COLO829 (cell line): Measurements from ENCODE around the gene CCDC57.
A peak's percentile ranks its signal among the peaks of the same experiment; 100 is the strongest.
"Not testable (repeated sequence)": the region's sequence is repeated elsewhere in the genome, so short reads cannot be mapped to it uniquely, and the experiment has no call there.

Experiments
- DNase-seq: peaks from one replicate; pipeline ENCODE4 v3.0.0; 2012; ENCODE audit warnings: low spot score

Gene CCDC57, protein sequence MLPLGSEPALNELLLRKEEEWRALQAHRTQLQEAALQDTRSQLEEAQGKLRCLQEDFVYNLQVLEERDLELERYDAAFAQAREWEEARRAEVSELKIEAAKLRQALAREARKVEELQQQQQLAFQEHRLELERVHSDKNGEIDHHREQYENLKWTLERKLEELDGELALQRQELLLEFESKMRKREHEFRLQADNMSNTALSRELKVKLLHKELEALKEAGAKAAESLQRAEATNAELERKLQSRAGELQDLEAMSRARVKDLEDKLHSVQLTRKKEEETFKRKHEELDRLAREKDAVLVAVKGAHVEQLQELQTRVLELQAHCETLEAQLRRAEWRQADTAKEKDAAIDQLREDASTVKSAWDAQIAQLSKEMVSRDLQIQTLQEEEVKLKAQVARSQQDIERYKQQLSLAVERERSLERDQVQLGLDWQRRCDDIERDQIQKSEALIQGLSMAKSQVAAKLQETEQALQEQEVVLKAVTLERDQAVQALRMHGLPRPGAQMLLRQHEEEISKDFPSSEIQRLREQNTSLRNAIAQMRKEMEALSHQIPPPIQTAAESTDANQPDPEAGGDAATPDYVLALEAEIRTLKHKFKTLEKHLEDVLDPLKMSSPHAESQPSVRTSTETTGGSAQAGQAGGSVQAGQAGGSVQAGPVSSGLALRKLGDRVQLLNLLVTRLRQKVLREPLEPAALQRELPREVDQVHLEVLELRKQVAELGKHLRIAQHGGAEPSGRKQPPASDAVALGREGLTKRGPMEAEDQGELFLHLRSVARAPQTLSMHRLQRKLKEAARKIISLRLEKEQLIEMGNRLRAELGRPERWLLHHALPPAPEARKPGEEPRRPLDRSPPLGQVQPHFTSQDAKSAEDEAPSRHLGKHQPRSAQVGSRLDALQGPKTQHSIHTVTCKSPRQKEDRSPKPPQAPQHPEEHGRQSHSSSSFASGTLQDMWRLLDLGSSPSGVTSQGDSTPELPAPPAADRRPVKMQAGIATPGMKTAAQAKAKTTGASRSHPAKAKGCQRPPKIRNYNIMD

DNA sequence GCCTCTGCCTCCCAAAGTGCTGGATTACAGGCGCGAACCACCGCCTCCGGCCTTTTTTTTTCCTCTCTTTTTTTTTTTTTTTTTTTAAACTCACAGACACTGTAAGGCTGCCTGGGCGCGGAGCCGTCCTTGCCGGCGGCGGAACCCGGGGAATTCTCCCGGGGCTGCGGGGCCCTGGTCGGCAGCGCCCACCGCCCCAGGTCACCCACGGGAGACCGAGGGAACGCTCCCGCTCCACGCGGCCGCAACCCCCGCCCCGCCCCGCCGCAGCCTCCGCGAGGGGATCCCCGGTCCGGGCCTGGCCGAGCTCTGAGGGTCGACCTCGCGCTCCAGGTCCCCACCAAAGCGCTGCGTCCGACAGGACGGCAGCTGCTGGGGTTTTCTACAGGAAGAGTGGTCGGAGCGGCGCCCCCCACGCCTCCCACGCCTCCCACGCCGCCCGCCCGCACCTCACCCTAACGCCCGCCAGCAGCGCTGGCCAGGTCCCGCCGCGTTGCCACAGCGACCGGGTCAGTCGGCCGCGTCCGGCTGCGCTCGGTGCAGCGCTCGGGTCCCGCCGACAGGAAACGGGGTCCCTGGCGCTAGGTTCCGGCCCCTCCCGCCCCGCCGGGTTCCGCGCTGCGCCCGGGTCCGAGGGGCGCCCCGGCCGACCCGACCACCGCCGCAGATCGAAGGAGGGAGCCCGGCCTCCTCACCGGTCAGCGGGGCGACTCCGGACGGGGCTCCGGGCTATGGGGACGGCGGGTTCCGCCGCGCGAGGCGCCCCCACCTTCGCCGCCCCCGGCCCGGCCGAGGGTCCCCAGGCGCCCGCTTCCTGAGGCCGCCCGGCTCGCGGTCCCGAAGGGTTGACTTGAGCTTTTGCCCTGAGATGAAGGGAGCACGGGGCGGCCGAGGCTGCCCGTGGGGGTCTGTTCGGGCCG lies at the start of gene CCDC57:
Gene CCDC57 (minus strand): TSS at position 512 of the 920 bp plus-strand sequence. CDS start 10,898 bp downstream, outside the sequence.
- peak; percentile 79 for DNase-seq

DNA sequence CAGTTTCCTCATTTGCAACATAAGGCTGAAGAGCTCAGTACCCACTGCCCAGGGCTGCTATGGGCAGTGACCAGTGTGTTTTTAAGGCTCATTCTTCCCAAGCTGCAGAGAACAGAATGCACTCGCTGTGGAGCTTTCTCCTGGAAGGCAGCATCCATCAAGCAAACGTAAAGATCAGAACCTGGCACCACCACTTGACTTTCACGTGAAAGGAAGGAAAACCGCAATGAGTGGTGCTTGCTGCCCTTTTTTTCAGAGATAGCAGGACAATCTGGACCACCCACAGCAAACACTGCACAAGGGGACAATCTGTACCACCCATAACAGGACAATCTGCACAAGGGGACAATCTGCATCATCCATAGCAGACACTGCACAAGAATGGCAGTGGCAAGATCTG lies 49.7 kb upstream of the CCDC57 start:
- no peak for DNase-seq

DNA sequence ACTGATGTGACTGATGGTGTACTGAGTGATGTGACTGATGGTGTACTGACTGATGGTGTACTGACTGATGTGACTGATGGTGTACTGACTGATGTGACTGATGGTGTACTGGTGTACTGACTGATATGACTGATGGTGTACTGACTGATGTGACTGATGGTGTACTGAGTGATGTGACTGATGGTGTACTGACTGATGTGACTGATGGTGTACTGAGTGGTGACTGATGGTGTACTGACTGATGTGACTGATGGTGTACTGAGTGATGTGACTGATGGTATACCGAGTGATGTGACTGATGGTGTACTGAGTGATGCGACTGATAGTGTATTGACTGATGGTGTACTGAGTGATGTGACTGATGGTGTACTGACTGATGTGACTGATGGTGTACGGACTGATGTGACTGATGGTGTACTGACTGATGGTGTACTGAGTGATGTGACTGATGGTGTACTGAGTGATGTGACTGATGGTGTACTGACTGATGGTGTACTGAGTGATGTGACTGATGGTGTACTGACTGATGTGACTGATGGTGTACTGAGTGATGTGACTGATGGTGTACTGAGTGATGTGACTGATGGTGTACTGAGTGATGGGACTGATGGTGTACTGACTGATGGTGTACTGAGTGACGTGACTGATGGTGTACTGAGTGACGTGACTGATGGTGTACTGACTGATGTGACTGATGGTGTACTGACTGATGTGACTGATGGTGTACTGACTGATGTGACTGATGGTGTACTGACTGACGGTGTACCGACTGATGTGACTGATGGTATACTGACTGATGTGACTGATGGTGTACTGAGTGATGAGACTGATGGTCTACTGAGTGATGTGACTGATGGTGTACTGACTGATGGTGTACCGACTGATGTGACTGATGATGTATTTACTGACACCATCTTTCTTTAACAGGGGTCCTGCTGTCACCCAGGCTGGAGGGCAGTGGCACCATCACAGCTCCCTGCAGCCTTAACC lies 47.6 kb upstream of the CCDC57 start:
- not testable (repeated sequence) for DNase-seq

DNA sequence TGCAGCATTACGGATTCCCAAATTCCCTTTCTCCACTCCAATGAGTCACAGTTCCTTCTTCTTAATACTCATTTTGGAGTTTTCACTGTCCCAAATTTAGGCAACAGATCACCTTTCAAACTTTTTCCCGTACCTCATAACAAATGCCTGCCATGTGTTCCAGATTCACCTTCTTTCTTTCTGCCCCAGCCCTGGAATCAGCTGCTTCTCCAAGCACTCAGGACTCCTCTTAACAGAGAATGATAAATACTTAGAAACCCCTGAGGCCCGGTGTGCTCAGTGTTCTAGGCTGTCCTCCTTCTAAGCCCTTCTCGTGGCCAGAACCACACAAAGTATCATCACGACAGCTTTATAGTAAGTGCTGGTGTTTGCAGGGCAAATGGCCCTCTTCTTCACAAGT lies 45.9 kb upstream of the CCDC57 start:
- DNase-seq: no peak

DNA sequence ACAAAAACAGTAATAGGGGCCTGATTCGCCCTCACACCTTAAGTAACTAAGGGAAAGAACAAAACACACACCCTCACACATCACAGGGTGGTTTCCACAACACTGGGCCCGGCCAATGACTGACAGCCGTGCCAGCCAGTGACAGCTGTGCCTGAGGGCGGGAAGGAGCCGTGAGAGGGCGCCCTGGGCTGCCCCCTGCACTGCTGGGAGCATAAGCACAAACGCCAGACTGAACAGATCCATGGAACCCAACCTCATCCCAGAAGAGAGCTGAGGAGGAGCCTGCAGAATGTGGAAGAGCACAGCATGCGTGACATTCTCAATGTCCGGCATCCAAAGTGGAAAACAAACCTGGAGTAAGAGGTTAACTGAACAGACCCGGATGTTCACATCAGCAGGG lies 44.8 kb upstream of the CCDC57 start:
- no peak for DNase-seq

DNA sequence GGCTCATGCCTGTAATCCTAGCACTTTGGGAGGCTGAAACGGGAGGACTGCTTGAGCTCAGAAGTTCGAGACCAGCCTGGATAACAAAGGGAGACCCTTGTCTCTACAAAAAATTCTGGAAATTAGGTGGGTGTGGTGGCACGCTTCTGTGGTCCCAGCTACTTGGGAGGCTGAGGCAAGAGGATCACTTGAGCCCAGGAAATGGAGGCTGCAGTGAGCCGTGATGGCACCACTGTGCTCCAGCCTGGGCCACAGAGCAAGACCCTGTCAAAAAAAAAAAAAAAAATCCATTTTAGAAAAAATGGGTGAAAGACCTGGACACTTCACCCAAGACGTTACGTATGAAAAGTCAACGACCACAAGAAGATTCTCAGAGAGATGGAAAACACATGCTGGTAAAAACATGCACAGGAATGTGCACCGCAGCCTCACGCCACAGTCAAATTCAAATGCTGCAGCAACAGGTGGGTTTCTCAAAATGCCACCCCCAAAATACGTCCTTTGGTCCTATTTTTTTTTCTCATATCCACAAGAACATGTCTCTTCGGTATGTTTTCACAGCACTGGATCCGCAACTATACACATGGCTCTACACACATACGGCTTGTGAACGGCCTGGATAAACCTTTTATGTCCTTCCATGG lies 43.7 kb upstream of the CCDC57 start:
- DNase-seq: no peak

DNA sequence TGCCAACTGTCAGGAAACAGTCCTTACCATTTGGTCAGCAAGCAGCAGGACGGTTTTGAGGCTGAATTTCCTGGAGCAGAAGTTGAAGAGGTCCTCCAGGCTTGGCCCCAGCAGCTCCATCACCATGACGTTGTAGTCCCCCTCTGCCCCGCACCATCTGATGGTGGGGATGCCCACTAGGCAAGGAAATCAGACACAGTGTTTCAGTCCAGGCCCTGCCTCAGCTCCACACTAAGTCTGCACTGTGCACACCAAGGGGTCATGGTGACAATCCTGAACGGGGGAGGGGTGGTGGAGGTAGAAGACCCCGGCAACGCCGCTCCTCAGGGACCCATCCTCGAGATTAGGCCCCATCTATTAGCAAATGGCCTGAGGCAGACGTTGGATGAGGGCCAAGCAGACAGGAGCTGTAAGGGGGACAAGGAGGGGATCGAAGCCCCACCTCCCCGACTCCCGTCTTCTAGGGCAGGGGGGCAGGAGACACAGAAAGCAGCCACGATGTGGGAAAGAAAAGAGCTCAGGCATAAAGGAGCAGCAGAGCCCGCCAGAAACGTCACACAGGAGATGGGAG lies 42.8 kb upstream of the CCDC57 start:
- DNase-seq: no peak

DNA sequence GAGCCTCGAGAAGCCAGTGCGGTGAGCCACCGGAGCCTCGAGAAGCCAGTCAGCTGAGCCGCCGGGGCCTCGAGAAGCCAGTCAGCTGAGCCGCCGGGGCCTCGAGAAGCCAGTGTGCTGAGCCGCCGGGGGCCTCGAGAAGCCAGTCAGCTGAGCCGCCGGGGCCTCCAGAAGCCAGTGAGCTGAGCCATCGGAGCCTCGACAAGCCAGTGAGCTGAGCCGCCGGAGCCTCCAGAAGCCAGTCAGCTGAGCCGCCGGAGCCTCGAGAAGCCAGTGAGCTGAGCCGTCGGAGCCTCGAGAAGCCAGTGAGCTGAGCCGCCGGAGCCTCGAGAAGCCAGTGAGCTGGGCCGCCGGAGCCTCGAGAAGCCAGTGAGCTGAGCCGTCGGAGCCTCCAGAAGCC lies 42.1 kb upstream of the CCDC57 start:
- DNase-seq: not testable (repeated sequence)

DNA sequence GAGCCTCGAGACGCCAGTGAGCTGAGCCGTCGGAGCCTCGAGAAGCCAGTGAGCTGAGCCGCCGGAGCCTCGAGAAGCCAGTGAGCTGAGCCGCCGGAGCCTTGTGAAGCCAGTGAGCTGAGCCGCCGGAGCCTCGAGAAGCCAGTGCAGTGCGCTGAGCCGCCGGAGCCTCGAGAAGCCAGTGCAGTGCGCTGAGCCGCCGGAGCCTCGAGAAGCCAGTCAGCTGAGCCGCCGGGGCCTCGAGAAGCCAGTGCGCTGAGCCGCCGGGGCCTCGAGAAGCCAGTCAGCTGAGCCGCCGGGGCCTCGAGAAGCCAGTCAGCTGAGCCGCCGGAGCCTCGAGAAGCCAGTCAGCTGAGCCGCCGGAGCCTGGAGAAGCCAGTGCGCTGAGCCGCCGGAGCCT lies 41.5 kb upstream of the CCDC57 start:
- DNase-seq: not testable (repeated sequence)

DNA sequence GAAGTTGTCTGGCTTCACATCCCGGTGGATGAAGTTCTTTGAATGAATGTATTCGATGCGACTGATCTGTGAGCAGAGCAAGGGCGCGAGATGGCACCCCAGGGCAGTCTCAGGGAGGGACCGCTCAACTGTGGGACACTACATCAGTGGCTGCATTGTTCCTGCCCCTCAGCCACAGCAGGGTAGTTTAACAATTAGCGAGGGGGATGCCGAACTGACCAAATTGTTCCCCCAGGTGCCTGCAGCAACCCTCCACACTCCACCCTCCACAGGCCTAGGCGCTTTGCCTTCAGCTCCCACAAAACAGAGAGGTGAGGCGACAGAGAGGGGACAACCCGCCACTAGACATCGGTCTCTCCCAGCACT lies 40.5 kb upstream of the CCDC57 start:
- no peak for DNase-seq

DNA sequence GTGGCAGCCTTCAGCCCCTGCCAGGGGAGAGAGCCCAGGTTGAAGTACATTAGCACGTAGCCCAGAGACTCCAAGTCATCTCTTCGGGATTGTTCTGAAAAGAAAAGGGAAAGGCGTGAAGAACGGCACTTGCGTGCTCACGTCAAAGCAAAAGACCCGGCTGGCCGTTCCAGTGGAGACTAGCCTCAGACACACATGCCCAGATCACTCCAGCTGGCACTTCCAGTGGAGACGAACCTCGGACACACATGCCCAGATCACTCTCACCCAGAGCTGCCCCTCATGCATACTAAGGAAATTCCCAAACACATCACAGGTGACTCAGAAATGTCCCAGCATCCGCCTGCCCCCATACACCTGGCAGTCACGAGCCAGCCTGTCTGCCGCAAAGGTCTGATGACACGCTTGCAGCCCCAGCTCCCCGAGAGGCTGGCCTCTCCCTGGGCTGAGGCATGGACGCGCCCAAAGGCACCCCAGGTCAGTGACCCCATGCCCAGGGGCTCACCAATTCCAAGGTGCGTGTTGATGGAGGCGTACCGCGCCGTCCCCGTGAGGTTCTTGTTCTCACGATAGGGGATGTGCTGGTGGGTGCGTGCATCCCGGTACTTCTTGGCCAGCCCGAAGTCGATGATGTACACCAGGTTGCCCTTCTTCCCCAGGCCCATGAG lies 40.0 kb upstream of the CCDC57 start:
- no peak for DNase-seq

DNA sequence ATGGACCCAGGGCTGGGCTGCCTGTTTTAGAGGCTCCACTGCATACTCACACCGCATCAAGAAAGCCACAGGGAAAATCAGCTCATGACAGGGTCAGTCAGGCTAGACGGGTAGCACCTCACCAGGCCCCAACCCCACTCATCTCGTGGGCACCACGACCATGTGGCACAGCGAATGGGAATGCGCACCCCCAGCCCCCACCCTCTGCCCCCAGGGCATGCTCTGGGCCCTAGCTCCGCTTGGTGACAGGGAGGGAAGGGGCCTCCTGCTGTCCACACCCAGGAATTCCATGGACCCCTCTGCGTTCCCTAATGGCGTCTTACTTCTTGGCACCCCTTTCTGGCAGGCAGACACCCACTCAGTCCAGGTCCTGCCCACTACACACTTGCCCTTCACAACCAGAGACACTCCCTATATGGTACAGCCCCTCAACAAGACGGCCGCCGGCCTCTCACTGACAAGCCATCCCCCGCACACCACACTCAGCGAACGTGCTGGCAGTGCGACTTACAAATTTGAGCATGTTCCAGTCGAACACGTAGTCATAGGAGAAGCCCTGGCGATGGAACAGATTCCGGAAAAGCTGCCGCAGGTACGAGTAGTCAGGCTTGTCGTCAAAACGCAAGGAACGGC lies 38.3 kb upstream of the CCDC57 start:
- no peak for DNase-seq

DNA sequence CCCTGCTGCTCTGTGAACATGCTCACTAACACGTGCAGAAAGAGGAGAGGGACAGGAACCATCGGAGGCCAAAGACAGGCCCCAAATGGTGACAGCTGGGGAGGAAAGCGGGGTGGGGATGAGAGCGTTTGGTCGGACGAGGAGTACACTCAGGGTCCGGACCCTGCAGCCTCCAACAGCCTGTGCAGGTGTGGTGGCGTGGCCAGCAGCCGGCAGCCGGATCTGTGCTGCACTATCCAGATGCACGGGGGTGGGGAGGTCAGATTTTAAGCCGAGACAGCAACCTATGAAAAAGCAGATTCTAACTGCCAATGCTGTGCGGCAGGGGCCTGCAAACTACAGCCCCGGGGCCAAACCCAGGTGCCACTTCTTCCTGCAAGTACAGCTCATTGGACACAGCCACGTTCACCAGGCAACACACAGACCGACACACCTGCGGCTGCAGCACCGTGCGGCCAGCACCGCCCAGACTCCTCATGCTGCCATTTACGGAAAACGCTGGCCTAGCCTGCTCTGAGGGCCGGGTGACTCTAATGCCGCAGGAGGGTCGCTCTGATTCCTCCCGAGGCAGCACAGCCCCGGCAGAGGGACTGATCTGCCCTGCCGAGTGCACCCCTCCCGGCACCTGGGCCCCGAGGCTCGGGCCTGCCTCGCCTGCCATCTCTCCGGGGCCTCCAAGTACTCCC lies 37.4 kb upstream of the CCDC57 start:
- no peak for DNase-seq

DNA sequence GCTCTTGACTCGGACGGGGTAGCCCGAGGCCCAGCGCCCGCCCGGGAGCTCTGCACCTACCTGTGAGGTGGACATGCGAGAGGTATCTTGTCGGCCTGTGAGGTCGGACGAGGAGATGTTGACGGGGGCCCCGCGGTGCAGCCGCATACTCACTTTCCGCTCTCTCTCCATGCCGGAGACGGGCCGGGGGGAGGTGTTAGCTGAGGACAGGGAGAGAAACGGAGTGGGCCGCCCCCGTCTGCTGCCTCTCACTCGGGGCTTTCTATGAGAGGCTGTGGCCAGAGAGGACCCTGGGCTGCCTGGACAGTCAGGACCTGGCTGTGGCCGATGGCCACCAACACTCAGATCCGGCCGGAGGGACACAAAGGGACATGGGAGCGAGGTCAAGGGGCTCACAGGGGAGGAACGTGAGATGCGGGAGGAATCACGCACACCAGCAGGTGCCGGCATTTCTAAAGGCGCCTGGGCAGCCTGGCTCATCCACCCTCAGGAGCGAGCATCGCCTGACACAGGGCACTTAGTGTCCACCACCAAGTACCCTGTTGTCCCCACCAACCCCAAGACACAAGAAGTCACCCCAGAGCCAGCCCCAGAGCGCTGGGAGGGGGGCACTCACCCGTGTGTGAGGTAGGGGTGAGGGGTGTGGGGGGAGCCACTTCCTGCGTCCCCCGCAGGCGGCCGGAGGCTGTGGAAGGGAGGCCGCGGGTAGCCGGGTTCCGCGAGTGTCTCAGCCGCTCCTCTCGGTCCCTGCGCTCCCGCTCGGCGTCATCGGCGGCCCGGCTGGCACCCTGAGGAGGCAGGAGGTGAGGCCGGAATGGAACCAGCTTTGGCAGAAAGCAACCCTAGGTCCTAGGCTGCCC lies 36.4 kb upstream of the CCDC57 start:
- no peak for DNase-seq

DNA sequence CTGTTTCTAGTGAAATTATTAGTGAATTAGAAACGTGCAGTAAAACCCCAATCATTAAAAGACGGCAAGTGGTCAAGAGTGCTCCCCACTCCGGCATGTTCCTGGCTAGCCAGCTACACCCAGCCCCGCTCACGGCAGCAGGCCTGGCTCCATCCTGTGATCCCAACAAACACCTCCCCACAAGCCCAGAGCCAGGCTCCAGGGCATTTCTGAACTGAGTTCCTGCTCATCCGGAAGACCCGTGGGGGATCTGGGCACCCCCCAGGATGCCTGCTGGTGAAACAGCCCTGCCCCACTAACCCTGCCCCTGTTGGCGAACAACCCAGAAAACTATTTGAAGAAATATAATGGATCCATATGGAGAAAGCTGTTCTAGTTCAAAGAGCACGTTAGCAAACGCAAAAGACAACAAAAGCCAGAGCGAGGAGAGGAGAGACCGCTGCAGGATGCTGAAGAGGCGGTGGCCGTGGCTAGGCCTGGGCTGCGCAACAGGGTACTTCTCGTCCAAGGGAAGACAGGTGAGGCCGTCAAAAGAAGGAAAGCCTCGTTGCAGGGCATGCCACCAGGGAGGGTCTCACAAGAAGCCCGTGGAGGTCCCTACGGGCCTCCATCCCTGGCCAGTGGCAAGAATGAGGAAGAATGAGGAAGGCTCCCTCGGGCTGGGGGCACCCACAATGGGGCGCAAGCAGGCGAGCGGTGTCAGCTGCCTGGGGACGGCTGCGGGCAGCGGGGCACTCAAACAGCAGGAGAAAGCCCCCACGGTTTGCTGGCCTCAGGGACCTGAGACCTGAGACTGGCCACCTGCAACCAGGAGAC lies 35.4 kb upstream of the CCDC57 start:
- DNase-seq: no peak

DNA sequence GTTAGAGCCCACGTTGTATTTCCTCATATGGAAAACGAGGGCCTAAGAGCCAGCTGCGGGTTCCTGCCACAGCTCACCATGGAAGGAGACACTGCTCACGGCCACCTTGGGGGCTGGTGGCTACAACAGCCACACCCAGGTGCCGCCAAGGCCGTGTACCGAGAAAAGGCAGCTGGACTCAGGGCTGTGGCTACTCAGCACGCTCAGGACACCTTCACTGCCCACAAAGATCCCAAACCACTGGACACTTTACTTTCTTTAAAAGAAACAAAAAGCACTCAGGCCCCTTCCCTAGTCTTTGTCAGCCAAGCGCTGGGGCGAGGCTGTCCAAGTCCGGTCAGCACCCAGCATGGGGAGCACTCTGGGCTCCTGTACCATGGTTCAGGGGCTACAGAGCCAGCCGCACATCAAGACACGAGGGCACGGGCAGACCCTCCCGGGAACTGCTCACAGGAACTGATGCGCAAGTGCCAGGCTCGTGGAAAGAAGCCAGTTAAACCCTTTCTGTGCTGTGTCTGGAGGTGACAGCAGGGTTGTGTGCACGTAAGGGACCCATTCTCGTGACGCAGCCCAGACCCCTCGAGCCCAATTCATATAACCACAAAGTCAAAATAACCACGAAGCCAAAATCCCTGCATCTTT lies 34.7 kb upstream of the CCDC57 start:
- DNase-seq: no peak
